ENCODE data around the gene L3HYPDH.

- TF ChIP-seq POLR2AphosphoS5 (IDR thresholded peaks at IDR 0.05; ENCODE audit: insufficient read depth, low read depth, low read length) = no peak
- TF ChIP-seq, protein P1, sequence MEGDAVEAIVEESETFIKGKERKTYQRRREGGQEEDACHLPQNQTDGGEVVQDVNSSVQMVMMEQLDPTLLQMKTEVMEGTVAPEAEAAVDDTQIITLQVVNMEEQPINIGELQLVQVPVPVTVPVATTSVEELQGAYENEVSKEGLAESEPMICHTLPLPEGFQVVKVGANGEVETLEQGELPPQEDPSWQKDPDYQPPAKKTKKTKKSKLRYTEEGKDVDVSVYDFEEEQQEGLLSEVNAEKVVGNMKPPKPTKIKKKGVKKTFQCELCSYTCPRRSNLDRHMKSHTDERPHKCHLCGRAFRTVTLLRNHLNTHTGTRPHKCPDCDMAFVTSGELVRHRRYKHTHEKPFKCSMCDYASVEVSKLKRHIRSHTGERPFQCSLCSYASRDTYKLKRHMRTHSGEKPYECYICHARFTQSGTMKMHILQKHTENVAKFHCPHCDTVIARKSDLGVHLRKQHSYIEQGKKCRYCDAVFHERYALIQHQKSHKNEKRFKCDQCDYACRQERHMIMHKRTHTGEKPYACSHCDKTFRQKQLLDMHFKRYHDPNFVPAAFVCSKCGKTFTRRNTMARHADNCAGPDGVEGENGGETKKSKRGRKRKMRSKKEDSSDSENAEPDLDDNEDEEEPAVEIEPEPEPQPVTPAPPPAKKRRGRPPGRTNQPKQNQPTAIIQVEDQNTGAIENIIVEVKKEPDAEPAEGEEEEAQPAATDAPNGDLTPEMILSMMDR (IDR thresholded peaks at IDR 0.05; ENCODE audit: extremely low read depth in 1 of 2, insufficient read depth in 1 of 2, low read depth in 1 of 2, low read length in 2 of 2) = no peak
- no peak for TF ChIP-seq EZH2 (IDR thresholded peaks at IDR 0.05; ENCODE audit: borderline replicate concordance, low read depth, low read length, severe bottlenecking)
- no peak for TF ChIP-seq POLR2A (IDR thresholded peaks at IDR 0.05; ENCODE audit: low read depth, low read length)
These were observed 16.5 kb upstream of the L3HYPDH start for GRCh38 chr14:59500732-59501131.

Measured in endothelial cell of umbilical vein (primary cell).